GM12891 (cell line): Measurements from ENCODE around the gene RPS21.

Experiments used
- PAX5 ChIP-seq: IDR thresholded peaks from 2 replicates; pipeline ENCODE4 v1.6.1; 2011; ENCODE audit warnings: low read length, moderate library complexity, mild to moderate bottlenecking; ENCODE audit not compliant: insufficient read depth, severe bottlenecking
- POLR2A ChIP-seq: IDR thresholded peaks from 2 replicates; pipeline ENCODE4 v1.6.1; 2011; ENCODE audit warnings: low read depth, low read length, control low read depth
- POLR2AphosphoS5 ChIP-seq: IDR thresholded peaks from 2 replicates; pipeline ENCODE4 v1.6.1; 2011; ENCODE audit warnings: low read depth, low read length, control low read depth
- POU2F2 ChIP-seq: IDR thresholded peaks from 2 replicates; pipeline ENCODE4 v1.6.1; 2011; ENCODE audit warnings: low read depth, mild to moderate bottlenecking, control low read depth, low read length, moderate library complexity
- SPI1 ChIP-seq: IDR thresholded peaks from 2 replicates; pipeline ENCODE4 v1.6.1; 2011; ENCODE audit warnings: low read depth, low read length, control low read depth
- TAF1 ChIP-seq: IDR thresholded peaks from 2 replicates; pipeline ENCODE4 v1.6.1; 2011; ENCODE audit warnings: low read depth, low read length, control low read depth

DNA sequence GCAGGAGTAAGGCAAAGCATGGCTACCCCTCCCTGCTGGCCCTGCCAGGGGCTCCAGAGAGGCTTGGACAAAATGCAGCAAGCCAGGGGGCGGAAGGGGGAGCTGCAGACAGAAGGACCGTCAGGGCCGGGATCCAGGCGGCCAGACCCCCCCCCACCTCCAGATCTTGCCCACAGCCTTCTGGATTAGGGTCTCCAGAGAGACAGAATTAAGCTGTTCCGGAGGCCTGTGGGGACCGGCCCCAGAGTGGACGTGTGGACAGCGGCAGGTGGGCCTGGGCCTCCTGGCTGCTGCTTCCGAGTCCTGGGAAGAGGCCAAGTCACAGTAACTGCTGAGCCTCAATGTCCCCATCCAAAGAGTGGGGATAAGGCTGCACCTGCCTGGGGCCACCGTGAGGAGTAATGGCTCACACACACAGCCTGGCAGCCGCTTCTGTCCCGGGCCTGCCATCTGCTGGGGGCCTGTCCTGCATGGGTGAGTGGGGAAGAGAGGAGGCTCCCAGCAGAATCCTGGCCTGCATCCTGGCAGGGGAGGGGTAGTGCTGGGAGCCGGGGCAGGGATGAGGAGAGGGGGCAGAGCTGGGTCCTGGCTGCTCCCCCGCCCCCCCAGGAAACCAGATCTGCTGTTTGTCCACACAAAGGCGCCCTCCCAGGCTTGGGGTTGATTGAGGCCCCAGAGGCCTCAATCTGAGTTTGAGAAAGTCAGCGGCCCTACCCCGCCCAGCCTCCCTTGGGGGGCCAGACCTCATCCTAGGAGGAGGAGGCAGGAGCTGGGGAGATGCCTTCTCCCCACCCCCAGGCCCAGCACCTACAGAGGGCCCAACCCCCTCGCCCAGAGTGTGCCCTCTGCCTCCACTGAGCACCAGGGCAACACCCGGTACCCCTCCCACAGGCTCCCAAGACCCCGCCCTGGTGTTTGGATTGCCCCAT lies 23.6 kb upstream of the RPS21 start:
- TF ChIP-seq POLR2AphosphoS5 = no peak
- TF ChIP-seq POLR2A = no peak
- TF ChIP-seq SPI1 = no peak
- no peak for TF ChIP-seq TAF1
- TF ChIP-seq PAX5 = no peak
- no peak for TF ChIP-seq POU2F2
